HCT116 (cell line): ENCODE data around the gene LRP1. TPM values are rescaled to one million over a fixed set of nuclear protein-coding genes. Genes with fewer than 3 reads are reported as not detected.

Experiments
- ATAC-seq: fragments of 200-7000 bp; cut with Tn5 transposase; 2 replicates; pipeline ENCODE4 v1.9.1; 2020; ENCODE audit warnings: mild to moderate bottlenecking, moderate library complexity
- BruUV-seq: library from RNA; stranded (reverse); fragments of 400-500 nt; replicated peaks from 2 replicates; lab custom pipeline; 2021; lab: Mats Ljungman, UMichigan
- CTCF ChIA-PET: fragments of 300-600 bp; sonication (Branson Sonifier 250); formaldehyde crosslinking; loops from one replicate; lab custom pipeline; 2021; ENCODE audit warnings: antibody characterized with exemption; lab: Charles Lee
- POLR2A ChIA-PET: fragments of 300-600, 350-600 bp; sonication (Branson Sonifier 250); formaldehyde crosslinking; loops from one replicate; lab custom pipeline; 2021; ENCODE audit warnings: antibody characterized with exemption; lab: Charles Lee
- RAD21 ChIA-PET, 2 experiments: fragments of 300-600 bp; sonication (Branson Sonifier 250); formaldehyde crosslinking; loops; one replicate each; lab custom pipeline; 2023; ENCODE audit warnings: low total read pairs in 2 of 2; ENCODE audit not compliant: uncharacterized antibody in 2 of 2, unreplicated experiment in 2 of 2, low non-redundant PET in 1 of 2; lab: Charles Lee
- DNase-seq: peaks from one replicate; pipeline ENCODE4 v3.0.0-alpha.2; 2010; ENCODE audit warnings: low read depth, low spot score
- H2AFZ ChIP-seq: fragments of 200-600 bp; shearing (Covaris generic), sonication (generic); 2 replicates; pipeline ENCODE4 v1.6.1; 2017; ENCODE audit warnings: low read depth, mixed run types, mixed read lengths, antibody characterized with exemption, low read length; ENCODE audit not compliant: poor library complexity, severe bottlenecking
- H3K27ac ChIP-seq: 2 replicates; pipeline ENCODE4 v1.5.1; 2012; ENCODE audit warnings: low read depth, low read length
- H3K27me3 ChIP-seq: fragments of 200-600 bp; sonication (generic); 2 replicates; pipeline ENCODE4 v1.6.1; 2016; ENCODE audit warnings: mixed run types, low read length, mixed read lengths; ENCODE audit not compliant: insufficient read depth
- H3K36me3 ChIP-seq, 2 experiments: fragments of 200-500 bp in 1 of 2; fragments of 200-600 bp in 1 of 2; sonication (Bioruptor generic) in 1 of 2; sonication (generic) in 1 of 2; 2 replicates each; pipeline versions ENCODE4 v1.5.1 to v1.6.1; 2014 to 2016; ENCODE audit warnings: low read length in 2 of 2, inconsistent platforms in 1 of 2, mixed read lengths in 1 of 2, mixed run types in 1 of 2; ENCODE audit not compliant: insufficient read depth in 2 of 2, control insufficient read depth in 1 of 2
- H3K4me1 ChIP-seq, 2 experiments: fragments of 200-600 bp in 1 of 2; sonication (generic) in 1 of 2; 2 replicates each; pipeline versions ENCODE4 v1.5.1 to v1.6.1; 2012 to 2017; ENCODE audit warnings: low read length in 2 of 2, inconsistent platforms in 1 of 2, mild to moderate bottlenecking in 1 of 2, mixed read lengths in 1 of 2, mixed run types in 1 of 2, moderate library complexity in 1 of 2; ENCODE audit not compliant: insufficient read depth in 2 of 2, control insufficient read depth in 1 of 2
- H3K4me2 ChIP-seq: fragments of 200-600 bp; sonication (generic); 2 replicates; pipeline ENCODE4 v1.6.1; 2017; ENCODE audit warnings: mixed run types, low read length, mixed read lengths
- H3K4me3 ChIP-seq, 2 experiments: fragments of 200-600 bp in 1 of 2; sonication (generic) in 1 of 2; replicated peaks in 1 of 2; 2 replicates each; pipeline ENCODE4 v1.5.1; 2011 to 2016; ENCODE audit warnings: low read length in 2 of 2, control low read depth in 1 of 2, low read depth in 1 of 2, mild to moderate bottlenecking in 1 of 2, mixed read lengths in 1 of 2, mixed run types in 1 of 2
- H3K79me2 ChIP-seq: fragments of 200-600 bp; sonication (generic); 2 replicates; pipeline ENCODE4 v1.6.1; 2017; ENCODE audit warnings: mild to moderate bottlenecking, mixed run types, low read length, moderate library complexity, mixed read lengths; ENCODE audit not compliant: insufficient read depth
- H3K9ac ChIP-seq: fragments of 200-600 bp; sonication (generic); 2 replicates; pipeline ENCODE4 v1.6.1; 2016; ENCODE audit warnings: low read length, mixed read lengths
- H3K9me2 ChIP-seq: fragments of 200-600 bp; sonication (generic), shearing (Covaris generic); 2 replicates; pipeline ENCODE4 v1.6.1; 2017; ENCODE audit warnings: mixed run types, mild to moderate bottlenecking, moderate library complexity; ENCODE audit not compliant: insufficient read depth
- H3K9me3 ChIP-seq, 2 experiments: fragments of 200-500 bp in 1 of 2; fragments of 200-600 bp in 1 of 2; sonication (Bioruptor generic) in 1 of 2; sonication (generic) in 1 of 2; 2 replicates each; pipeline ENCODE4 v1.6.1; 2014 to 2017; ENCODE audit warnings: low read length in 2 of 2, mixed read lengths in 2 of 2, inconsistent platforms in 1 of 2, low read depth in 1 of 2, mild to moderate bottlenecking in 1 of 2, mixed run types in 1 of 2, moderate library complexity in 1 of 2; ENCODE audit not compliant: control insufficient read depth in 1 of 2, insufficient read depth in 1 of 2
- H4K20me1 ChIP-seq: fragments of 200-600 bp; sonication (generic), shearing (Covaris generic); 2 replicates; pipeline ENCODE4 v1.6.1; 2017; ENCODE audit warnings: mixed run types, mild to moderate bottlenecking, moderate library complexity; ENCODE audit not compliant: insufficient read depth
- CBX3 ChIP-seq: IDR thresholded peaks from 2 replicates; pipeline ENCODE4 v1.6.1; 2012; ENCODE audit warnings: low read depth
- CEBPB ChIP-seq: IDR thresholded peaks from 2 replicates; pipeline ENCODE4 v1.6.1; 2012; ENCODE audit warnings: low read depth
- EGR1 ChIP-seq: IDR thresholded peaks from 2 replicates; pipeline ENCODE4 v1.6.1; 2012; ENCODE audit warnings: low read depth
- ELF1 ChIP-seq: IDR thresholded peaks from 2 replicates; pipeline ENCODE4 v1.6.1; 2012; ENCODE audit warnings: low read depth, borderline replicate concordance
- EZH2 ChIP-seq: fragments of 200-600 bp; sonication (generic); IDR thresholded peaks from 2 replicates; pipeline ENCODE4 v1.6.1; 2017; ENCODE audit warnings: antibody characterized with exemption, mixed run types
- EZH2phosphoT487 ChIP-seq: fragments of 200-600 bp; IDR thresholded peaks from 2 replicates; pipeline ENCODE4 v1.6.1; 2018; ENCODE audit warnings: antibody characterized with exemption, borderline replicate concordance
- FOSL1 ChIP-seq: IDR thresholded peaks from 2 replicates; pipeline ENCODE4 v1.6.1; 2012; ENCODE audit warnings: low read depth
- POLR2A ChIP-seq: IDR thresholded peaks from 2 replicates; pipeline ENCODE4 v1.7.0; 2011; ENCODE audit warnings: borderline replicate concordance; ENCODE audit not compliant: insufficient read depth, insufficient read length; ENCODE audit errors: extremely low read depth
- POLR2AphosphoS5 ChIP-seq: IDR thresholded peaks from 2 replicates; pipeline ENCODE4 v1.6.1; 2011; ENCODE audit warnings: mild to moderate bottlenecking, low read depth, low read length, moderate library complexity
- RAD21 ChIP-seq: IDR thresholded peaks from 2 replicates; pipeline ENCODE4 v1.6.1; 2012; ENCODE audit warnings: low read depth, mild to moderate bottlenecking
- SIN3A ChIP-seq: IDR thresholded peaks from 2 replicates; pipeline ENCODE4 v1.6.1; 2012; ENCODE audit warnings: low read depth
- SRF ChIP-seq: IDR thresholded peaks from 2 replicates; pipeline ENCODE4 v1.6.1; 2012; ENCODE audit warnings: low read depth
- ZBTB33 ChIP-seq: IDR thresholded peaks from 2 replicates; pipeline ENCODE4 v1.6.1; 2011; ENCODE audit warnings: mild to moderate bottlenecking, low read length, moderate library complexity; ENCODE audit not compliant: insufficient replicate concordance; ENCODE audit errors: extremely low read depth
- ZFX ChIP-seq: fragments of 450-650 bp; IDR thresholded peaks from 2 replicates; pipeline ENCODE4 v1.6.1; 2017
- intact Hi-C: fragments of 100-400 bp; cut with micrococcal nuclease; formaldehyde crosslinking; loops from 2 replicates; pipeline ENCODE4 v1.10.0; 2022
- total RNA-seq: library from RNA; stranded (reverse); gene quantifications from one replicate; pipeline ENCODE4 v1.2.1, GENCODE V29; 2021; ENCODE audit not compliant: unreplicated experiment

LRP1 gene
- total RNA-seq, 1 experiment from 2014 or later: 12.0 TPM

GRCh38 chr12:57242329-57242690 is 114.0 kb downstream of the LRP1 start:
- TF ChIP-seq EGR1: no peak
- TF ChIP-seq CBX3: no peak
- TF ChIP-seq SRF: no peak
- no peak for TF ChIP-seq ELF1
- no peak for TF ChIP-seq EZH2phosphoT487
- TF ChIP-seq POLR2A: no peak
- TF ChIP-seq RAD21: no peak
- TF ChIP-seq FOSL1: no peak
- TF ChIP-seq CEBPB: no peak
- no peak for TF ChIP-seq SIN3A
- TF ChIP-seq ZBTB33: no peak
- TF ChIP-seq POLR2AphosphoS5: no peak
- no peak for TF ChIP-seq EZH2
- TF ChIP-seq ZFX: no peak
- DNase-seq: no peak
- ATAC-seq: no peak
- Histone ChIP-seq H3K79me2 (no peaks in the 10 kb centered on the region), H3K4me2 (peak overlapping the region; percentile 95), H3K27me3 (peaks cover 4% of the 10 kb centered on the region; the same call in 1 of the 2 replicates), H3K9ac (no peak overlapping the region), H3K36me3 (no peaks in the 10 kb centered on the region), H3K9me3 (no peaks in the 10 kb centered on the region), H2AFZ (no peak overlapping the region), H3K4me1 (peaks cover 42 to 62% of the 10 kb centered on the region in 2 experiments), H4K20me1 (no peaks in the 10 kb centered on the region), H3K9me2 (no peaks in the 10 kb centered on the region), H3K27ac (no peak overlapping the region), H3K4me3 (no peak overlapping the region)
- intact Hi-C loops: loop anchor here (10.0 kb wide), 1 partner anchor 118 kb away; the partner anchor contains the start of gene LRP1
- CTCF ChIA-PET: interaction anchor here (1.0 to 4.6 kb wide), 17 partner anchors 9 to 220 kb away, joined by 3 to 103 read pairs (median 9); partner anchors contain the start of genes INHBE, LRP1, NXPH4 and SHMT2
- no TSS peak for BruUV-seq
- RAD21 ChIA-PET: interaction anchor here in 1 of 2 experiments (2.1 kb wide), 1 partner anchor 29 kb away, joined by 13 read pairs; no protein-coding TSS in a partner anchor
- POLR2A ChIA-PET: interaction anchor here (1.0 to 1.7 kb wide), 5 partner anchors 13 to 210 kb away, joined by 3 to 8 read pairs (median 5); partner anchors contain the start of genes SHMT2 and STAT6
